Limb (tissue), 2 donors: ENCODE data around the gene RHBDL1.
"Not testable (repeated sequence)": the region's sequence is repeated elsewhere in the genome, so short reads cannot be mapped to it uniquely, and the experiment has no call there.

Experiments used
- DNase-seq, 2 donors: peaks; one replicate each; pipeline ENCODE4 v3.0.0-alpha.2; 2016; ENCODE audit errors: extremely low spot score in 2 of 2

RHBDL1 gene

DNA sequence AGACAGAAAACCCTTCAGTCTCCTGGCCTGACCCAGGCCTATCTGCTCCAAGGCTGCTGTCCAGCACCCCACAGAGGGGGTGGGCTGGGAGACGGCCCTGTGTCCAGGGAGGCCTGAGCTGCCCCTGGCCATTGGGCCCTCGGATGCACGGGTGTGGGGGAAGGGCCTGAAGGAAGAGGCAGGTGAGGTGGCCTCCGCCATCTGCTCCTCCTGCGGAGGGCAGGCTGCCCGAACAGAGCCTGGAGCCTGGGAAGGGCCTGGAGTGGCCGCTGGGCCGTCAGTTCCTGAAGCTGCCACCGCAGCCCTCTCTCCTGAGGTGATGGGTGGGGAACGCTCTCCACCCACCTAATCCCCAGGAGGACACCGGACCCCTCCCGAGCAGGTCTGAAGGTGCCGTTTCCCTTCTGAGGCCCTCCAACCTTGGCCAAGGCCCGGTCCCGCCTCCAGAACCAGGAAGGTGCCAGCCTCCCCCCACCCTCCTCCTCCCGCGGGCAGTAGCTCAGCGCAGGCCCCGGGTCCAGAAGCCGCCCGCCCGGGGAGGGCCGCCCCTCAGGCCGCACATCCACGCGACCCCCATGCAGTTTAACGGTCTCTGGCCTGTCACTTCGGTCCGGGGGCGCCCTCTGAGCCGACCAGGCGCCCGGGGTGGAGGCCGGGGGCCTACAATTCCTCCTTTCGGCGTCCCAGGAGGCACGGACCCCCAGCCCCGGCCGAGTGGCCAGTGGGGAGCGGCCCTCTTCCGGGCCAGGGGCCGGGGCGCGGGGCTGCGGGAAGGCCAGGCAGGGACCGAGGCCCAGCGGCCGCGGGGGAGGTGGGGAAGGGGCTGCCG, 29.3 kb downstream of the RHBDL1 start:
- no peak for DNase-seq

DNA sequence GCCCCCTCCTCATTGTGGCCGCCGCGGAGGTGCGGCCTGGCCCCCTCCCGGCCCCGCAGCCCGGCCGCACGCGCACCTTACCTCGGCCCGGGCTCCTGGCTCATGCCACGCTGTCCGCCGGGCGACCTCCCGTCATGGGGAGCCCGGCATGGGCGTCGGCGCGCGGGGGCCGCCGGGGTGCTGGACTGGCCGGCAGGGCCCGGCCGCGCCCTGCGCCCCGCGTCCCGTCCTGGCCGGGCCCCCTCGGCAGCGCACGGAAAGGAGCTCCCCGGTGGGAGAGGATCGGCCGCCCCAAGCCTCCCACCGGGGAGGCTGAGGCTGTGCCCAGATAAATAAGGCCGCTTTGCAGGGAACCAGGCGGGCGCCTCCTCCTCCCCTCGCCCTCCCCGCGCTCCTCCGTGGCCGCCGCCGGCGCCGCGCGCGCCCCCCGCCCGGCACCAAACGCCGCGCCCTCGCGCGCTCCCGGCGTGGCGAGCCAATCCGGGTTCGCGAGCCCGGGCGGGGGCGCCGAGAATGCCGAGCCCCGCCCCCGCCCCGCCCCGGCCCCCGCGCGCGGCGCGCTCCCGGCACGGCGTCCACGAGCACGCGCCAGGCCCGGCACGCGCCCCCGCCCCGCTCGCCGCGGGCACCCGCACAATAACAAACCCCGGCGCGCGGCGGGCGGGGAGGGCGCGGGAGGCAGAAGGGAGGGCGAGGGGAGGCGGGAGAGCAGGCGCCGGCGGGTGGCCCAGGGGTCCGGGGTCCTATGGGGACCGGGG, 30.1 kb downstream of the RHBDL1 start, which contains the start of gene FBXL16:
TSS of gene FBXL16 (minus strand) at position 371 of the 758 bp plus-strand sequence. CDS start 8,396 bp downstream, outside the sequence.
- peak in 1 of 2 donors; percentile 81 for DNase-seq

DNA sequence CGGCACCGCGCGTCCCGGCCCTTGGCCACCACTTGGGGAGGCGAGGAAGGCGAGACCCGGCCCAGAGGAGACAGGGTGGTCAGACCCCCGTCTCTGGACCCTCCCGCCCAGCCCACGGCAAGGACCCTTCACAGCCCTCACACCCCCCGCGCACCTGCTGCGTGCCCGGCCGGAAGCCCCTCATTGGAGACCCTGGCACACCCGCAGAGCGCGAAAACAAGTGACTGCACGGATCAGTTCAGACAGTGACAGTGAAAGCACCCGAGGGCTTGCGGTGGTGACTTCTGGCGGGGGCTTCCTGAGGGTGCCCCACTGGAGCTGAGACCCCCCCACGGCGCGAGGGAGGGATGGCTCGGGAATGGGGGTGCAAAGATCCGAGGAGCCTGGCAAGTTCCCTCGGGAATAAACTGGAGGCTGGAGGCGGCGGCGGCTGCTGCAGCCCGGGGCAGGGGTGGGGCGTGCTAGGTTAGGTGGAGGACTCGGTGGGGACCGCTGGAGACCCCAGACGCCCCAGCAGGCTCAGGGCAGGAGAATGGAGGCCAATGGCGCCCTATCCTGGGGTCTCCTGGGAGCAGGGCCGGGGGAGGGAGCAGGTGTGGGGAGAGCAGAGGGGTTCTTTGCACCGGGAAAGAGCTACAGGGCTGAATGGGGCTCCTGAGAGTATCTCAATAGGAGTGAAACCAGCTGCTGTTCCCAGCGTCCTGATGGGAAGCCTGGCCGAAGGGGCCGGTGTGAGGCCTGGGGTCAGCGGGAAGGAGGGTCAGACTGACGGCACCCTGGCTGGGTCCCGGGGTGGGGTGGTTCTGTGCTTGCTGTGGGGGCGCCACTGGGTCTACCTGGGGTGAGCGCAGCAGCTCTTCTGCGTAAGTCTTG, 31.0 kb downstream of the RHBDL1 start:
- no peak for DNase-seq

DNA sequence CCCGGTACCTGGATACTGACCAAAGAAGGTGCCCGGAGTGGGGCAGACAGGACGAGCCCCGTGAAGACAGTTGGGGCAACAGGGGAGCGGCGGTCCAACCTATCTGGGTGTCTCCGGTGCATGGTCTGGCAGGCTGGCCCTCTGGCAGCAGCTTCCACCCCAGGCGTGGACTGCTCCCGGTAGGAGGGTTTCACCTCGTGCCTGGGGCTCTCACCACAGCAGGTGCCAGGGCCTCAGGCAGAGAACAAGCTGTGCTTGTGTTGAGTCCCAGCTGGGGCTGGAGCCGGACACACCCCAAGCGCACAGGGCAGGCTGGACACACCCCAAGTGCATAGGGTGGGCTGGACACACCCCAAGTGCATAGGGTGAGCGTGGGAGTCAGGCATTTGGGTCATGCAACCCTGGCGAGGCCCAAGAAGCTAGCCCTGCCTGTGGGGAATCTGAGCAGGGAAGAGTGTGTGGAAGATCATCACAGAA, 31.6 kb downstream of the RHBDL1 start:
- no peak for DNase-seq

DNA sequence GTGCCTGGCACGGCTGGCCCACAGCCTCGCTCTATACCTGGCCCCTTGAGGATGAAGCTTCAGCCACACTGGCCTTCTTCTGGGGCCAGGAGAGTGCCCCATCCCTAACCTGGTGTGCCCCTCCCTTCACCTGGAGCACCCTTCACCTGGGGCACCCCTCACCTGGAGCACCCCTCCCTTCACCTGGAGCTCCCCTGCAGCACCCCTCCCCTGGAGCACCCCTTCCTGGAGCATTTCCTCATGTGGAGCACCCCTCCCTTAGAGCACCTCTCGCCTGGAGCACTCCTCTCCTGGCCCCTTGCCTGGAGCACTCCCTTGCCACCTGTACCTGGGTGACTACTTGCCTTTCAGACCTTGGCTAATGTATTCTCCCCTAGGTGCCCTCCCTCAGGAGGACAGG, 32.5 kb downstream of the RHBDL1 start:
- no peak for DNase-seq

DNA sequence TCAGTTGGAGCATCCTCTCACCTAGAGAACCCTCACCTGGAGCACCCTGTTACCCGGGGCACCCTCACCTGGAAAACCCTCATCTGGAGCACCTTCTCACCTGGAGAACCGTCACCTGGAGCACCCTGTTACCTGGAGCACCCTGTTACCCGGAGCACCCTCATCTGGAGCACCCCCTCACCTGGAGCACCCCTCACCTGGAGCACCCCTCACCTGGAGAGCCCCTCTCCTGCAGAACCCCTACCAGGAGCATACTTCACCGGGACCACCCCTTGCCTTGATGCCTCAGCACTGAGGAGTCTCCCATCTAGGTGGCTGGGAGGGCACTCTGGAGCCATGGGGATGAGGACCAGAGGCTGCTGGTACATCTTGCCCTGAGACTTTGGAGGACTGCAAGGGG, 33.5 kb downstream of the RHBDL1 start:
- DNase-seq, result no peak

DNA sequence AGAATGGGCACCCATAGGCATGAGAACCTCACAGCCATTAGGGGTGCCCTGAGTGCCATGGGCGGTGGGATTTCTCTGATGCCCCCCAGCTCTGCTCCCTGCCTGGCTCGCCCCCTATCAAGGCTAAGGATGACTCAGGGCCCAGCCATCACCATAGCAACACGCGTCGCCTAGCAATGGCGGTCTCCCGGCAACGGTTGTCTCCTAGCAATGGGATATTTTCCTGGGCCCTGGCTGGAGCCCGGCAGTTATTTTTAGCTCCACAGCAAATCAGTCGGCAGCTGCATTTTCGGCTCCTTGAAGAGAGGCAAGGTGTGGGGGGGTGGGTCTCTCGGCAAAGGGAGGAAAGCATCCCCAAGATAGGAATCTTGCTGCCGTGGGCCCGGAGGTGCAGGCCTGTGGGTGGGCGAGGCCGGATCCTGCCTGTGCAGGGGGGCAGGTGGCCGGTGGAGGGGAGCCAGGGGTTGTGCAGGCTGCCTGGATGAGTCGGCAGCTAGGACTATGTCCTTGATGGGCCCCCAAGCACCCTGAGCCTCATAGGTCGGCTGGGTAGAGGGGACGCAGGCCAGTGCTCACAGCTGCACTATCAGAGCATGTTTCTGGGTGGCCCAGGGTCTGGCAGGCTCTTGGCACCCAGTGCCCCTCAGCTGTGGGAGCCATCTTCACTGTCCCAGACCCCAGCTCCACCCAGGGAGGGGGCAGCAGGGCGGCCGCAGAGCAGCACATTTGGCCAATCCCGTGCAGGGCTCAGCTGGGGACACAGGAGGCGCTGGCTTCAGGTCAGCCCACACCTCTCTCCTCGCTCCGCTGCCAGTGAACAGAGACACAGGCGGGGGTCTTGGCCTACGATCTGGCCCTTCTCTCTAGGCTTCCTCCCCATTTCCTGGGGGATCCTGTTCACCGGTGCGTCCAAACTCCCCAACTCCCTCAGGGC, 34.4 kb downstream of the RHBDL1 start:
- peak; percentile 65 to 89 for DNase-seq

DNA sequence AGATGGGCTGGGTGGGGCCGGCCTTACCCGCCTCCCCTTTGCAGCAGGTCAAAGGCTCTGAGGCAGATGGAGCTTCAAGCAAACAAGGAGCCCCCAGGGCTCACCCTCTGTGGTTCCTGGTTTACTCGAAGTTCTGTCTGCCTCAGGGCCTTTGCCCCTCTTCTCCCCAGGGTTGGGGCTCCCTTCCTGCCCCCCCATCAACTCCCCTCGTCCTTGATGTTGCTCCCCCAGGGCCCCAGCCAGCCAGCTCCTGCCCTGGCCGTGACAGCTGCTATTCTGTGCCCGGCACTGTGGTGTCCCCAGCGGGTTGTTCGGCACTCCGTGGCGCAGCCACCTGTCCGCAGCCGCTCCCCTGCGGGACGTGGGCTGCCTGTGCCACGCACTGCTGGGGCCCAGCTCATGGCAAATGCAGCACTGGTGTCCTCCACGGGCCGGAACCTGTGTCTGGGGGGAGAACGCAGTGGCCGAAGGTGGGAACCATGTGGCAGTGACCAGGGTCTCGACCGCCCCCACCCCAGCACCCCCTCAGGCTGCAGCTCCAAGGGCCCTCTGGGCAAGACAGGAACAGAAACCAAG, 35.1 kb downstream of the RHBDL1 start:
- no peak for DNase-seq

DNA sequence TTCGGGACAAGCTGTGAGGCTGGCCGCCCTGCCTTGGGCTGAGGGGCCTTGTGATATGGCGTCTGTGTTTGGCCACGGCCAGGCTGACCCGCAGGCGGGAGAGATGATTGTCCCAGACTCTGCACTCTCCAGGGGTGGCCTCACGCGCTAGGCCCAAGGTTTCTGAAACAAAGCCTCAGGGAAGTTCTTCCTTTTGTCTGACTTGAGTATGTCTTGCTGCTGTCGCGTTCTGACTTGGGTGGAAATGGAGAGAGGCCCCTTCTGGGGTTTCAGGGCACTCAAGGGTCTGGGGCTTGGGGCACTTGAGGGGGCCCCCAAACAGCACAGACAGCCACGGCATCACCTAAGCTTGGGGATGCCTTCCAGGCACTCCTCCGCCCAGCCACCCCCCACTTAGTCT, 35.6 kb downstream of the RHBDL1 start:
- DNase-seq, result no peak

DNA sequence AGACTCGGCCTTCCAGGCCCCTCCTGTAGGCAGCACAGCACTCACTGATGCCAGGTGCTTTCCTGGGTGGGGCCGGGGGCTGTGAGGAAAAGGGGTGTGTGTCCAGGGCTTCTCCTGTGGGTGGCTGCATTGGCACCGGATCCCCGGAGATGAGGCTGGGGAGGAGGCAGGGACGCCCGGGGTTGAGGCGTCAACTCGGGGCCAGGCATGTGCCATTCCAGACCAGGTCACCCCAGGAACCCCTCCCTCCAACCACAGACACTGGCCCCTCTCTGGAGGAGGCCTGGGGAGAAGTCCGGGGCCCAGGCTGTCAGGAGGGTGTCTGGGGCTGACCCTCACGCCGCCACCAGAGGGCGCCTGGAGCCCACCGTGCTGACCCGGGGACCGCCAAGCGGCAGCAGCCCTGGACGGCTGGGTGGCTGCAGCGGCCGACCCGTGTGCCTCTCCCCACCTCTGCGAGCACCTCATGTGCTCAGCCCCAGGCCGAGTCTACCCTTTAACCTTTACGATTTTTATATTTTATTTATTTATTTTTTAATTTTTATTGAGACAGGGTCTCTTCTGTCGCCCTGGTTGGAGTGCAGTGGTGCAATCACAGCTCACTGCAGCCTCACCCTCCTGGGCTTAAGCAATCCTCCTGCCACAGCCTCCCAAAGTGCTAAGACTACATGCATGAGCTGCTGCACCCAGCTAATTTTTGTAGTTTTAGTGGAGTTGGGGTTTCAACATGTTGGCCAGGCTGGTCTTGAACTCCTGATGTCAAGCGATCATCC, 36.3 kb downstream of the RHBDL1 start:
- DNase-seq, result peak; percentile 50 to 85

DNA sequence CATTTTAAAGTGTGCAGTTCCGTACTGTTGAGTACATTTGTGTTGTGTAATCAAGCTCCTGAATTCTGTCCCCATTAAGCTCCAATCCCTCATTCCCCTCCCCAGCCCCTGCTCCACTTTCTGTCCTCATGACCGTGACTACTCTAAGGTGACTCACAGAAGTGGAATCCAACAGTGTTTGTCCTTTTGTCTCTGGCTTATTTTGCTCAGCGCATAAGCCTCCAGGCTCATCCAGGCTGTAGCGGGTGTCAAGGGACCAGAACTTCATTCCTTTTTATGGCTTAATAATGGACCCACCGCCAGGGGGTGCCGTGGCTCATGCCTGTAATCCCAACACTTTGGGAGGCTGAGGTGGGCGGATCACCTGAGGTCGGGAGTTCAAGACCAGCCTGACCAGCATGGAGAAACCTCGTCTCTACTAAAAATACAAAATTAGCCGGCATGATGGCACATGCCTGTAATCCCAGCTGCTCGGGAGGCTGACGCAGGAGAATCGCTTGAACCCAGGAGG, 37.3 kb downstream of the RHBDL1 start:
- DNase-seq, result not testable (repeated sequence)

DNA sequence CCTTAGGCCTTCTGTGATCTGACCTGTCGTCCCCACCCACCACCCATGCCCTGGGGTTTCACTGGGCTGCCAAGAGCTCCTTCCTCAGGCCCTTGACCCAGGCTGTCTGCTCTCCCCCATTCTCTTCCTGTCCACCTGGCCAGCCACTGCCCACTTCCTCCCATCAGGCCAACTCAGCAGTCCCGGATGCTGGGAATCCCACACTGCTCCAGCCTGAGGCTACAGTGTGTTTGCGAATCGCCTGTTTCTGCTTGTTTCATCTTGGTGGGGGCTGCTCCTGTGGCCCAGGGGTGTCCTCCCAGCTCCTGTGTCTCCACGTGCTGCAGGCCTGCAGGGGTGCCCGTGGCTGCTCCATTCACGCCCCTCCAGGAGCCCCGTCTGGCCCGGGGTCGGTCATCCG, 38.6 kb downstream of the RHBDL1 start:
- no peak for DNase-seq

DNA sequence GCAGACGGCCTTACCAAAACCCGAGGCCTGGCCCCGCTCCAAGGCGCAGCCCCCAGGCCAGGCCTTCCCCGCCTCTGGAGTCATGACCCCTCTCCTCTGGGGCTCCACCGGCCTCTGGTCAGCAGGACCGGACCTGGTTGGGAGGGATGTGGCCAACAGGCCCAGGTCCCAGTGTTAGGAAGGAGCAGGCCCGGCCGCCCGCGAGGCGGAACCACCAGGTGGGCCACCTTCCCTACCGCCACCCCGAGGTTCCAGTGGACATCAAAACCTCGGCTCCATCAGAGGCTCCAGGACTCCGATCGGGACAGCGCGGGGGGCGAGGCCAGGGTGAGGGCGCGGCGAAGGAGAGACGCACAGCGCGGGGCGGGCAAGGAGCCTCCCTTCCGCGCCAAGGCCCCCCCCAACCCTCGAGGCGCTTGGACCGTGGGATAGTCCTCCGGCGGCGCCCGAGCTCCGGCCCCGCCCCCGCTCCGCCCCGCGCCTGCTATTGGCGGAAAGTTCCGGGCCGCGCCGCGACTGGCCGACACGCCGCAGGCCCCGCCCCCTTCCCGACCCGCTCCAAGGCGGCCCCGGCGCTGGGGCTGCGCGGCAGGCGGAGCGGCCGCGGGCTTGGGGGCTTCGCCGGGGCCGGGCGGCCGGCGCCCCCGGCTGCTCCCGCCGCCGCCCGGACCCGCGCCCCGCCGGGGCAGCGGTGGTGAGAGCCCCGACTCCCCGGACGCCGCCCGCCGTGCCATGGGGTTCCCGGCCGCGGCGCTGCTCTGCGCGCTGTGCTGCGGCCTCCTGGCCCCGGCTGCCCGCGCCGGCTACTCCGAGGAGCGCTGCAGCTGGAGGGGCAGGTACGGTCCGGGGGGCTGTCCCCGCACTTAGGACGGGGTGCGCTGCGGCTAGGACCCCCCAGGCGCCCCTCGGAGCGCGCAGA, 39.3 kb downstream of the RHBDL1 start, which contains the start of gene METRN:
TSS of gene METRN (plus strand) at position 561 of the 919 bp plus-strand sequence. CDS start at position 733, 172 bp downstream.
- DNase-seq, result peak; percentile 91 to 94

DNA sequence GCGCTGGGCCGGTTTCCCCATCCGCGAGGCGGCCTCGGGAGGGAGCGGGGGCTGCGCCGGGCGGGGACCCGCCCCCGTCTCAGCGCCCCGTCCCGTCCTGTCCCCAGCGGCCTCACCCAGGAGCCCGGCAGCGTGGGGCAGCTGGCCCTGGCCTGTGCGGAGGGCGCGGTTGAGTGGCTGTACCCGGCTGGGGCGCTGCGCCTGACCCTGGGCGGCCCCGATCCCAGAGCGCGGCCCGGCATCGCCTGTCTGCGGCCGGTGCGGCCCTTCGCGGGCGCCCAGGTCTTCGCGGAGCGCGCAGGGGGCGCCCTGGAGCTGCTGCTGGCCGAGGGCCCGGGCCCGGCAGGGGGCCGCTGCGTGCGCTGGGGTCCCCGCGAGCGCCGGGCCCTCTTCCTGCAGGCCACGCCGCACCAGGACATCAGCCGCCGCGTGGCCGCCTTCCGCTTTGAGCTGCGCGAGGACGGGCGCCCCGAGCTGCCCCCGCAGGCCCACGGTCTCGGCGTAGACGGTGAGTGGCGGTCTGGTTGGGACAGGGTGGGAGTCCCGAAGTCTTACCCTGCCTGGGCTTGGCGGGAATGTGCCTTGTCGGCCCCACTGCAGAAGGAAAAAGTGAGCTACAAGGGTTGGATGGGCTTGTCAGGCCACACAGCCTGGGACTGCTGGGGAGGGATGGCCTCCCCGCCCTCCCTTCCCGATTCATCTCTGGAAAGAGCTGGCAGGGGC, 40.2 kb downstream of the RHBDL1 start:
- no peak for DNase-seq

DNA sequence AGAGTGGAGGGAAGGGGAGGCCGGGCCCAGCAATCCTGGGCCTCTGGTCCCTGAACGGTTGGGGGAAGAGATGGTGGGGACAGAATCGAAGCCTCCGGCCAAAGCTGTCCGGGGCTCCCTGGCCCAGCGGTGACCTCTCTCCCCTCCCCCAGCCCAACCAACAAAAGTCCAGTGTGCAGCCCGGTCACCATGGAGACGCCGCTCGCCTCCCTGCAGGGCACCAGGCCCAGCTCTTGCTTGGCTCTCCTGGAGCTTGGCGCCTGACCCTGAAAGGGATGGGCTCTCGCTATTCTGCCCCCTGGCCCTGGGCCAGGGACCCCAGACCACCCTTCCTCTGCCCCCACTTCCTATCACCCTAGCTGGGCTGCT, 40.7 kb downstream of the RHBDL1 start:
- peak in 1 of 2 donors; percentile 71 for DNase-seq

DNA sequence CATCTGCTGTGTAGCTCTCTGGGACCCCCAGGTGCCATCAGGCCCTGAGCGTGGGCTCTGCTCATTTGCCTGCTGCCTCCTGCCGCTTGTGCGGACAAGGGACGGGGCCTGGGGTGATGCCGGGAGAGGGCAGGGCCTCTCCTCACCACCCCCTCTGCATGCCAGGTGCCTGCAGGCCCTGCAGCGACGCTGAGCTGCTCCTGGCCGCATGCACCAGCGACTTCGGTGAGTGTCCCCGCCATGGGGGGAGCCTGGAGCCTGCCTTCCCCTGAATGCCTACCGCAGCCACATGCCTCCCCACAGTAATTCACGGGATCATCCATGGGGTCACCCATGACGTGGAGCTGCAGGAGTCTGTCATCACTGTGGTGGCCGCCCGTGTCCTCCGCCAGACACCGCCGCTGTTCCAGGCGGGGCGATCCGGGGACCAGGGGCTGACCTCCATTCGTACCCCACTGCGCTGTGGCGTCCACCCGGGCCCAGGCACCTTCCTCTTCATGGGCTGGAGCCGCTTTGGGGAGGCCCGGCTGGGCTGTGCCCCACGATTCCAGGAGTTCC, 41.4 kb downstream of the RHBDL1 start:
- no peak for DNase-seq
